ENCODE data around the gene CUEDC1. TPM values are rescaled to one million over a fixed set of nuclear protein-coding genes. Genes with fewer than 3 reads are reported as not detected.

CUEDC1 gene
- total RNA-seq, 1 experiment from 2014 or later, result 27.5 TPM

DNA sequence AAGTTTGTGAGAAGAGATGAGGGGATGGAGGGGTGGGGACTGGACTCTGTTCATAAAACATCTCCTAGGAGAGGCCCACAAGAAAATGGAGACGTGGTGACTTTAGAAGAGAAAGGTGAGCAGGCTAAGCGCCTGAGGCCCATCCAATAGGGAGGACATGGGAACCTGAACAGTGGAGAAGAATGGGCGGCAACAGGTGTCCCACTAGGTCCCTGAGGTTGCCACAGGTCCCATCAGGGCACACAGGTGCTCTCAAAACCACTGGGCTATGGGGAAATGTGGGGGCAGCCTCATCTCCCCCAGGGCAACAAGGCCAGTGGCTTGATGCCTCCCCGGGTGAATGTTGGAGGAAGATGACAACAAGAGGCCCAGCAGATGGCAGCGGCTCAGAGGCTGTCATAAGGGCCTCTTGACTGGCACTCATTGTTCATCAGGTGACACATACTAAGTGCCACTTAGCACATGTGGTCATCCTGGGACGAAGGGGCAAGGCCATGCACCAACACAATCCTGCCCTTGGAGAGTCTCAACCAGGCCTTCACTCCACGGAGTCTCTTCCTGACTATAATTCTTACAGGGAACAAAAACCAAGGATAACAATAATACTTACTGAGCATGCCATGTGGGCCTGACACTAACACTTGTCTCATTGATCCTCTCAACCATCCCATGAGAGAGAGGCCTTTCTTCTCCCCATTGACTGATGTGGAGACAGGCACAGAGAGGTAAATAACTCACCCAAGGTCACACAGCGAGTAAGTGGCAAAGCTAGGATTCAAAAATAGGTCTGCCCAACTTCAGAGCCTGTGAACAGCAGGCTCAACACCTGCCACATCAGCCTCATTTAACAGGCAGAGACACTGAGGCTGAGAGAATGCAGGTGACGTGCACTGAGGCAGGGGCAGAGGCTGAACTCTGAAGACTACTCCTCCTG lies 38.0 kb downstream of the CUEDC1 start:
- TF ChIP-seq, protein P1, sequence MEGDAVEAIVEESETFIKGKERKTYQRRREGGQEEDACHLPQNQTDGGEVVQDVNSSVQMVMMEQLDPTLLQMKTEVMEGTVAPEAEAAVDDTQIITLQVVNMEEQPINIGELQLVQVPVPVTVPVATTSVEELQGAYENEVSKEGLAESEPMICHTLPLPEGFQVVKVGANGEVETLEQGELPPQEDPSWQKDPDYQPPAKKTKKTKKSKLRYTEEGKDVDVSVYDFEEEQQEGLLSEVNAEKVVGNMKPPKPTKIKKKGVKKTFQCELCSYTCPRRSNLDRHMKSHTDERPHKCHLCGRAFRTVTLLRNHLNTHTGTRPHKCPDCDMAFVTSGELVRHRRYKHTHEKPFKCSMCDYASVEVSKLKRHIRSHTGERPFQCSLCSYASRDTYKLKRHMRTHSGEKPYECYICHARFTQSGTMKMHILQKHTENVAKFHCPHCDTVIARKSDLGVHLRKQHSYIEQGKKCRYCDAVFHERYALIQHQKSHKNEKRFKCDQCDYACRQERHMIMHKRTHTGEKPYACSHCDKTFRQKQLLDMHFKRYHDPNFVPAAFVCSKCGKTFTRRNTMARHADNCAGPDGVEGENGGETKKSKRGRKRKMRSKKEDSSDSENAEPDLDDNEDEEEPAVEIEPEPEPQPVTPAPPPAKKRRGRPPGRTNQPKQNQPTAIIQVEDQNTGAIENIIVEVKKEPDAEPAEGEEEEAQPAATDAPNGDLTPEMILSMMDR (IDR thresholded peaks at IDR 0.05; ENCODE audit: insufficient read depth in 1 of 2, low read depth in 1 of 2, low read length in 1 of 2, severe bottlenecking in 1 of 2, unreplicated experiment in 1 of 2), result no peak
- Histone ChIP-seq H3K36me3 (ENCODE audit: control insufficient read depth, insufficient read depth, low read length) (no peaks in the 10 kb centered on the region), H3K9me3 (no peaks in the 10 kb centered on the region), H3K4me1 (peaks cover 24% of the 10 kb centered on the region), H3K27me3 (replicated peaks; ENCODE audit: control insufficient read depth, insufficient read depth, low read length) (no peaks in the 10 kb centered on the region), H3K4me3 (ENCODE audit: low read depth, low read length) (no peak overlapping the region)
- no TSS peak for BruUV-seq (replicated peaks)
- DNase-seq, result no peak
- H3K27ac Mint-ChIP-seq (ENCODE audit: unreplicated experiment), result peak overlapping the region; percentile 54
- POLR2A ChIA-PET, result no interaction called here
- H3K36me3 Mint-ChIP-seq (ENCODE audit: insufficient read depth, unreplicated experiment), result peaks cover 6% of the 10 kb centered on the region
- intact Hi-C loops (cut with micrococcal nuclease; ENCODE audit: unreplicated experiment), result no loop called here
- no peaks in the 10 kb centered on the region for H3K27me3 Mint-ChIP-seq (ENCODE audit: insufficient read depth, unreplicated experiment)
- H3K4me1 Mint-ChIP-seq (ENCODE audit: low read depth, unreplicated experiment), result peaks cover 18% of the 10 kb centered on the region
- H3K9me3 Mint-ChIP-seq (ENCODE audit: unreplicated experiment), result no peaks in the 10 kb centered on the region
- H3K4me3 Mint-ChIP-seq (ENCODE audit: unreplicated experiment), result no peak overlapping the region
- CTCF ChIA-PET, result no interaction called here

GRCh38 chr17:57915985-57916757 lies 39.0 kb downstream of the CUEDC1 start:
- H3K4me3 Mint-ChIP-seq (ENCODE audit: unreplicated experiment), result no peak overlapping the region
- H3K27ac Mint-ChIP-seq (ENCODE audit: unreplicated experiment), result peak overlapping the region; percentile 54
- TF ChIP-seq, protein P1 (IDR thresholded peaks at IDR 0.05; ENCODE audit: insufficient read depth in 1 of 2, low read depth in 1 of 2, low read length in 1 of 2, severe bottlenecking in 1 of 2, unreplicated experiment in 1 of 2), result no peak
- H3K4me3 ChIP-seq (ENCODE audit: low read depth, low read length), result no peak overlapping the region
- intact Hi-C loops (cut with micrococcal nuclease; ENCODE audit: unreplicated experiment), result no loop called here
- POLR2A ChIA-PET, result no interaction called here
- BruUV-seq (replicated peaks), result no TSS peak
- H3K27me3 ChIP-seq (replicated peaks; ENCODE audit: control insufficient read depth, insufficient read depth, low read length), result no peaks in the 10 kb centered on the region
- peaks cover 6% of the 10 kb centered on the region for H3K36me3 Mint-ChIP-seq (ENCODE audit: insufficient read depth, unreplicated experiment)
- no peaks in the 10 kb centered on the region for H3K27me3 Mint-ChIP-seq (ENCODE audit: insufficient read depth, unreplicated experiment)
- CTCF ChIA-PET, result no interaction called here
- peaks cover 19% of the 10 kb centered on the region for H3K4me1 ChIP-seq
- peaks cover 8% of the 10 kb centered on the region for H3K4me1 Mint-ChIP-seq (ENCODE audit: low read depth, unreplicated experiment)
- H3K9me3 ChIP-seq, result no peaks in the 10 kb centered on the region
- no peaks in the 10 kb centered on the region for H3K9me3 Mint-ChIP-seq (ENCODE audit: unreplicated experiment)
- DNase-seq, result no peak
- H3K36me3 ChIP-seq (ENCODE audit: control insufficient read depth, insufficient read depth, low read length), result no peaks in the 10 kb centered on the region

DNA sequence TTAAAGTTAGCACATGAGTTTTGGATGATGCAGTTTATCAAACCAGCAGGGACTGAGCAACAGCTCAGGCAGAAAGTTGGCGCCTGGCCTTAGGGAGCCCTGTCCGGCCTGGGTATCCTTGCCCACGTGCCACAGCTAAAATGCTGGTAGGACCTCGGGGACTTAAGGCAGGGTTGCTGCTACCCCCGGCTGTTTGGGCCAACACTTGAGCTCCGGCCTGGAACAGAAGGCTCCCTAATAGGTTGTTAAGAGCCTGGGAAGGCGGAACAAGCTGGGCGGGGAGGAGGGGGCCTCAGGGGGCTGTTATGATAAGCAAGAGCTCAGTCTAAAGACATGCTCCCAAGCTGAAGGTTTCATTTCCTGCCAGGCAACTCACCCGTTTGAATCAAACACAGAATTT lies 39.7 kb downstream of the CUEDC1 start:
- H3K36me3 Mint-ChIP-seq (ENCODE audit: insufficient read depth, unreplicated experiment), result peaks cover 6% of the 10 kb centered on the region
- H3K9me3 ChIP-seq, result no peaks in the 10 kb centered on the region
- no peaks in the 10 kb centered on the region for H3K9me3 Mint-ChIP-seq (ENCODE audit: unreplicated experiment)
- no peak overlapping the region for H3K4me3 Mint-ChIP-seq (ENCODE audit: unreplicated experiment)
- no peaks in the 10 kb centered on the region for H3K27me3 Mint-ChIP-seq (ENCODE audit: insufficient read depth, unreplicated experiment)
- H3K4me1 Mint-ChIP-seq (ENCODE audit: low read depth, unreplicated experiment), result peaks cover 14% of the 10 kb centered on the region
- TF ChIP-seq, protein P1 (IDR thresholded peaks at IDR 0.05; ENCODE audit: insufficient read depth in 1 of 2, low read depth in 1 of 2, low read length in 1 of 2, severe bottlenecking in 1 of 2, unreplicated experiment in 1 of 2), result no peak
- H3K36me3 ChIP-seq (ENCODE audit: control insufficient read depth, insufficient read depth, low read length), result no peaks in the 10 kb centered on the region
- intact Hi-C loops (cut with micrococcal nuclease; ENCODE audit: unreplicated experiment), result no loop called here
- CTCF ChIA-PET, result no interaction called here
- POLR2A ChIA-PET, result no interaction called here
- no TSS peak for BruUV-seq (replicated peaks)
- H3K27me3 ChIP-seq (replicated peaks; ENCODE audit: control insufficient read depth, insufficient read depth, low read length), result no peaks in the 10 kb centered on the region
- no peak overlapping the region for H3K4me3 ChIP-seq (ENCODE audit: low read depth, low read length)
- no peak overlapping the region for H3K27ac Mint-ChIP-seq (ENCODE audit: unreplicated experiment)
- no peak for DNase-seq
- H3K4me1 ChIP-seq, result peaks cover 19% of the 10 kb centered on the region

Measured in Caco-2 (cell line).